HepG2 (cell line): ENCODE data around the gene TASOR2. TPM values are rescaled to one million over a fixed set of nuclear protein-coding genes. Genes with fewer than 3 reads are reported as not detected.

Experiments
- BCL6 ChIP-seq: IDR thresholded peaks from 2 replicates; pipeline ENCODE4 v1.6.1; 2016; ENCODE audit warnings: missing genetic modification reagents, missing compliant biosample characterization
- DPF2 ChIP-seq: sonication (generic); formaldehyde crosslinking; IDR thresholded peaks from 2 replicates; pipeline ENCODE4 v1.4.0; 2020; ENCODE audit warnings: mild to moderate bottlenecking, low read depth, missing genetic modification reagents, borderline replicate concordance
- ELF1 ChIP-seq: sonication (generic); formaldehyde crosslinking; IDR thresholded peaks from 2 replicates; pipeline ENCODE4 v1.4.0; 2020; ENCODE audit warnings: missing genetic modification reagents
- FOXA3 ChIP-seq: IDR thresholded peaks from 2 replicates; pipeline ENCODE4 v1.6.1; 2016; ENCODE audit warnings: missing genetic modification reagents, missing compliant biosample characterization
- GZF1 ChIP-seq: sonication (generic); formaldehyde crosslinking; IDR thresholded peaks from 2 replicates; pipeline ENCODE4 v1.5.1; 2020; ENCODE audit warnings: mild to moderate bottlenecking, missing genetic modification reagents
- HNRNPLL ChIP-seq: fragments of 200-400 bp; formaldehyde crosslinking; IDR thresholded peaks from 2 replicates; pipeline ENCODE4 v1.6.1; 2017; ENCODE audit warnings: mild to moderate bottlenecking, low read depth, low read length; ENCODE audit not compliant: poor library complexity, severe bottlenecking
- MEF2D ChIP-seq: sonication (generic); formaldehyde crosslinking; IDR thresholded peaks from 2 replicates; pipeline ENCODE4 v1.5.1; 2020; ENCODE audit warnings: mild to moderate bottlenecking, missing genetic modification reagents
- MTF1 ChIP-seq: sonication (generic); formaldehyde crosslinking; IDR thresholded peaks from 2 replicates; pipeline ENCODE4 v1.5.0; 2020; ENCODE audit warnings: missing genetic modification reagents
- NFATC3 ChIP-seq: sonication (generic); formaldehyde crosslinking; IDR thresholded peaks from 2 replicates; pipeline ENCODE4 v1.5.1; 2020; ENCODE audit warnings: mild to moderate bottlenecking, missing genetic modification reagents
- NR1H2 ChIP-seq: sonication (generic); formaldehyde crosslinking; IDR thresholded peaks from 2 replicates; pipeline ENCODE4 v1.8.1; 2022; ENCODE audit warnings: low read depth, missing genetic modification reagents, borderline replicate concordance
- NR2F6 ChIP-seq, 2 experiments: IDR thresholded peaks; 2 replicates each; pipeline ENCODE4 v1.6.1; 2016; ENCODE audit warnings: antibody characterized with exemption in 1 of 2, mild to moderate bottlenecking in 1 of 2
- RBM22 ChIP-seq: fragments of 200-400 bp; formaldehyde crosslinking; optimal IDR thresholded peaks from 2 replicates; pipeline ENCODE3; 2017; ENCODE audit warnings: mild to moderate bottlenecking, low read length, moderate library complexity
- REPIN1 ChIP-seq: sonication (generic); formaldehyde crosslinking; IDR thresholded peaks from 2 replicates; pipeline ENCODE4 v1.8.0; 2022; ENCODE audit warnings: missing genetic modification reagents, low read depth, mild to moderate bottlenecking, borderline replicate concordance
- ZBTB7B ChIP-seq: sonication (generic); formaldehyde crosslinking; IDR thresholded peaks from 2 replicates; pipeline ENCODE4 v1.4.0; 2020; ENCODE audit warnings: missing genetic modification reagents
- ZNF292 ChIP-seq: sonication (generic); formaldehyde crosslinking; IDR thresholded peaks from 2 replicates; pipeline ENCODE4 v1.8.1; 2022; ENCODE audit warnings: mild to moderate bottlenecking, low read depth, missing genetic modification reagents, borderline replicate concordance
- ZNF598 ChIP-seq: sonication (generic); formaldehyde crosslinking; IDR thresholded peaks from 2 replicates; pipeline ENCODE4 v1.5.1; 2020; ENCODE audit warnings: mild to moderate bottlenecking, missing genetic modification reagents, borderline replicate concordance
- ZNF674 ChIP-seq: sonication (generic); formaldehyde crosslinking; IDR thresholded peaks from 2 replicates; pipeline ENCODE4 v1.5.0; 2020; ENCODE audit warnings: low read depth, mild to moderate bottlenecking, missing genetic modification reagents
- ZNF678 ChIP-seq: sonication (generic); formaldehyde crosslinking; IDR thresholded peaks from 2 replicates; pipeline ENCODE4 v1.4.0; 2020; ENCODE audit warnings: mild to moderate bottlenecking, missing genetic modification reagents
- ZNF691 ChIP-seq: sonication (generic); formaldehyde crosslinking; IDR thresholded peaks from 2 replicates; pipeline ENCODE4 v1.4.0; 2020; ENCODE audit warnings: missing genetic modification reagents, low read depth, mild to moderate bottlenecking, borderline replicate concordance
- ZNF781 ChIP-seq: sonication (generic); formaldehyde crosslinking; IDR thresholded peaks from 2 replicates; pipeline ENCODE4 v1.5.1; 2020; ENCODE audit warnings: borderline replicate concordance, mild to moderate bottlenecking, missing genetic modification reagents; ENCODE audit errors: not compliant biosample characterization
- polyA plus RNA-seq, 8 experiments: library from polyadenylated mRNA; depleted of rRNA in 3 of 8; stranded (reverse) in 7 of 8; unstranded in 1 of 8; fragments of >200 nt; fragmentation: Illumina TruSeq in 4 of 8; extraction: Trizol in 4 of 8; gene quantifications; 2 replicates each; pipeline versions ENCODE4 v1.2.1 to v1.2.3, GENCODE V29; 2011 to 2016; ENCODE audit warnings: low read depth in 4 of 8, missing spikeins in 1 of 8, mixed read lengths in 1 of 8; ENCODE audit not compliant: insufficient read depth in 1 of 8
- total RNA-seq, 5 experiments: library from RNA; depleted of rRNA; stranded (reverse); fragments of >200 nt; fragmentation: Illumina TruSeq; extraction: Trizol; gene quantifications; 2 replicates each; pipeline ENCODE4 v1.2.3, GENCODE V29; 2016; ENCODE audit warnings: low read depth in 1 of 5
- TF ChIP-seq, protein P1 (sequence below): sonication (generic); formaldehyde crosslinking; conservative IDR thresholded peaks from 2 replicates; pipeline ENCODE4 v1.4.0; 2020; ENCODE audit warnings: missing genetic modification reagents
- TF ChIP-seq, protein P2 (sequence below): sonication (generic); formaldehyde crosslinking; IDR thresholded peaks from 2 replicates; pipeline ENCODE4 v1.8.0; 2022; ENCODE audit warnings: missing genetic modification reagents, mild to moderate bottlenecking, moderate library complexity, borderline replicate concordance
- TF ChIP-seq, protein P3 (sequence below): sonication (generic); formaldehyde crosslinking; conservative IDR thresholded peaks from 2 replicates; pipeline ENCODE4 v1.5.0; 2020; ENCODE audit warnings: missing genetic modification reagents

Gene TASOR2
- total and polyA plus RNA-seq, 2 of the 13 experiments (the other 11 are each of a cell fraction or from before 2014, with no cell fraction given): 24.2 to 55.3 TPM

DNA sequence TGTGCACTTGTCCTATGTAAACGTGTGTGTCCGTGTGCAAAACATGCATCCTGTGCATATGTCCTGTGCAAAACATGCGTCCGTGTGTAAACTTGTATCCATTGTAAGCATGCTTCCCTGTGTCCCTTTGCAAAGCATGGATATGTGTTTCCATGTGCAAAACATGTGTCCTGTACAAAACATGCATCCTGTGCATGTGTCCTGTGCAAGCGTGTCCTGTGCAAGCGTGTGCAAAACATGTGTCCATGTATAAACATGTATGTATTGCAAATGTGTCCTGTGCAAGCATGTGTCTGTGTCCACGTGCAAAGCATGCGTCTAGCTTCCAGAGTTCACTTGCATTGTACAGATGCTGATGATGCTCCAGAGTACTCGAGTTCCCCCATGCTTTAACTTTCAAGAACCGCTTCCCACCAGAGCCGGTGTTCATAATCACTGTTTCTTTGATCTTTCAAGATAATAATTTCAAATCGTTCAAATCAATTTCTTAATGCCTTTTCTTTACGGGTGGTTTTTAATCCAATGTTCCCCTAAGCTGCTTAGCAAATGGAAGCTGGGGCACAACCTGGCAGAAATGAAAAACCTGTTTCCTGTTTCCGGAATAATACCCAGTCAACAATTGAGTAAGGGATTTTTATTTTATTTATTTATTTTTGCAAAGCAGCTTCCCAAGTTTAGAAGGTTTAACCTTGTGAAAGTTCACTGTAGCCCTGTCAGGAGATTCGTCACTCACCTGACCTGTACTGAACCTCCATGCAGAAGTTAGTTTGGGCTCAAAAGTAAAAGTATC is 17.6 kb upstream of the TASOR2 start (continued):
- peak; percentile 58; the same call in 1 of the 2 replicates for TF ChIP-seq MEF2D (CRISPR knock-in tag)
- no peak for TF ChIP-seq ZNF678 (CRISPR knock-in tag)
- TF ChIP-seq, protein P1, sequence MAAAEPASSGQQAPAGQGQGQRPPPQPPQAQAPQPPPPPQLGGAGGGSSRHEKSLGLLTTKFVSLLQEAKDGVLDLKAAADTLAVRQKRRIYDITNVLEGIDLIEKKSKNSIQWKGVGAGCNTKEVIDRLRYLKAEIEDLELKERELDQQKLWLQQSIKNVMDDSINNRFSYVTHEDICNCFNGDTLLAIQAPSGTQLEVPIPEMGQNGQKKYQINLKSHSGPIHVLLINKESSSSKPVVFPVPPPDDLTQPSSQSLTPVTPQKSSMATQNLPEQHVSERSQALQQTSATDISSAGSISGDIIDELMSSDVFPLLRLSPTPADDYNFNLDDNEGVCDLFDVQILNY: no peak
- TF ChIP-seq NR1H2: no peak
- TF ChIP-seq HNRNPLL: no peak
- no peak for TF ChIP-seq MTF1
- peak; percentile 37 for TF ChIP-seq ZNF781 (CRISPR knock-in tag)
- TF ChIP-seq BCL6 (CRISPR knock-in tag): no peak
- TF ChIP-seq RBM22: no peak
- TF ChIP-seq, protein P2, sequence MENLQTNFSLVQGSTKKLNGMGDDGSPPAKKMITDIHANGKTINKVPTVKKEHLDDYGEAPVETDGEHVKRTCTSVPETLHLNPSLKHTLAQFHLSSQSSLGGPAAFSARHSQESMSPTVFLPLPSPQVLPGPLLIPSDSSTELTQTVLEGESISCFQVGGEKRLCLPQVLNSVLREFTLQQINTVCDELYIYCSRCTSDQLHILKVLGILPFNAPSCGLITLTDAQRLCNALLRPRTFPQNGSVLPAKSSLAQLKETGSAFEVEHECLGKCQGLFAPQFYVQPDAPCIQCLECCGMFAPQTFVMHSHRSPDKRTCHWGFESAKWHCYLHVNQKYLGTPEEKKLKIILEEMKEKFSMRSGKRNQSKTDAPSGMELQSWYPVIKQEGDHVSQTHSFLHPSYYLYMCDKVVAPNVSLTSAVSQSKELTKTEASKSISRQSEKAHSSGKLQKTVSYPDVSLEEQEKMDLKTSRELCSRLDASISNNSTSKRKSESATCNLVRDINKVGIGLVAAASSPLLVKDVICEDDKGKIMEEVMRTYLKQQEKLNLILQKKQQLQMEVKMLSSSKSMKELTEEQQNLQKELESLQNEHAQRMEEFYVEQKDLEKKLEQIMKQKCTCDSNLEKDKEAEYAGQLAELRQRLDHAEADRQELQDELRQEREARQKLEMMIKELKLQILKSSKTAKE (CRISPR knock-in tag): no peak
- no peak for TF ChIP-seq GZF1 (CRISPR knock-in tag)
- no peak for TF ChIP-seq ZBTB7B
- TF ChIP-seq ZNF691 (CRISPR knock-in tag): no peak
- no peak for TF ChIP-seq ZNF598
- TF ChIP-seq REPIN1 (CRISPR knock-in tag): peak; percentile 52; the same call in 1 of the 2 replicates
- TF ChIP-seq, protein P3, sequence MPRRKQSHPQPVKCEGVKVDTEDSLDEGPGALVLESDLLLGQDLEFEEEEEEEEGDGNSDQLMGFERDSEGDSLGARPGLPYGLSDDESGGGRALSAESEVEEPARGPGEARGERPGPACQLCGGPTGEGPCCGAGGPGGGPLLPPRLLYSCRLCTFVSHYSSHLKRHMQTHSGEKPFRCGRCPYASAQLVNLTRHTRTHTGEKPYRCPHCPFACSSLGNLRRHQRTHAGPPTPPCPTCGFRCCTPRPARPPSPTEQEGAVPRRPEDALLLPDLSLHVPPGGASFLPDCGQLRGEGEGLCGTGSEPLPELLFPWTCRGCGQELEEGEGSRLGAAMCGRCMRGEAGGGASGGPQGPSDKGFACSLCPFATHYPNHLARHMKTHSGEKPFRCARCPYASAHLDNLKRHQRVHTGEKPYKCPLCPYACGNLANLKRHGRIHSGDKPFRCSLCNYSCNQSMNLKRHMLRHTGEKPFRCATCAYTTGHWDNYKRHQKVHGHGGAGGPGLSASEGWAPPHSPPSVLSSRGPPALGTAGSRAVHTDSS: no peak
- TF ChIP-seq DPF2 (CRISPR knock-in tag): 0 out of 2 replicates have a peak, but pooled peaks have one; percentile 12
- TF ChIP-seq ZNF674: no peak
- 0 out of 2 replicates have a peak, but pooled peaks have one; percentile 34 for TF ChIP-seq FOXA3
- TF ChIP-seq NR2F6 (IDR thresholded peaks at IDR 0.05): no peak
- no peak; the same call in 1 of the 2 replicates for TF ChIP-seq NR2F6 (CRISPR knock-in tag; IDR thresholded peaks at IDR 0.05)
- no peak for TF ChIP-seq ELF1 (CRISPR knock-in tag)
- TF ChIP-seq ZNF292 (CRISPR knock-in tag): no peak
- no peak for TF ChIP-seq NFATC3 (CRISPR knock-in tag)
